Measurements from ENCODE around the gene PLXNC1.
A peak's percentile ranks its signal among the peaks of the same experiment; 100 is the strongest.

The PLXNC1 gene

DNA sequence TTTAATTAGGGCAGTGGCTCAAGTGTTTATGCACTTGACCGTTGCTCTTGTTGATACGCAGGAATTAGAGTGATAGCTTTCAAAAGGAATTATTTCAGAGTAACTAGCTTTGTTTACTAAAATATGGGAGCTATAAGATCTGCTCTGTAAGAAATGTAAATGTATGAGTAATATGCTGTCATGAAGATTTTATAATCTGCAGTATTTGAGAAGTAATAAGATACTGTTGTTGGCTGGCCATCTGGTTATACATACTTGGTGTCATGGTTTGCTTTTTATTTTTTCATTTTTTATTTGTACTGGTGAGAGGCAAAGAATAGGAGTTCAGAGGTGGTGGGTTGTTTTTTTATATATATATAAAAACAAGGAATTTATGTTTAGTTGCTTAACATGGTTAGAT, 58.5 kb downstream of the PLXNC1 start:
- DNase-seq: no peak

DNA sequence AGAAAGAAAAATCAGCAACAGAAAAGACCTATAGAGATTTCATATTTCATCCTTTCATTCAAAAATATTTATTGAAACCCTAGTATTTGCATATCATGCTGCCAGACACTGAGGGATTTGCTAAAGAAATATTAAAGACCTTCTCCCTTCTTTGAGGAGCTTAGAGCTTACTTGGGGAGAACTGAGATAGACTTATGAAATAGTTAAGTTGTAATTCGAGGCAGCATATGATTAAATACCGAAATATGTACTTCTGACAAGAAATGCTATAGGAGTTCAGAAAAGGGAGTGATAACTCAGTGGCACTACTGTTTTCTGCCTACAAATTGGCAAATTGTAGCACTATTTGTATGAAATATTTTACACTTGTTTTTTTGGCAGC, 59.1 kb downstream of the PLXNC1 start:
- no peak for DNase-seq

- peak; percentile 68 for DNase-seq
These were observed 59.7 kb downstream of the PLXNC1 start for GRCh38 chr12:94207849-94208621.

- DNase-seq: peak; percentile 63
These were observed 60.2 kb downstream of the PLXNC1 start for GRCh38 chr12:94208622-94208966.

GRCh38 chr12:94209240-94209639, 60.9 kb downstream of the PLXNC1 start:
- DNase-seq: no peak

DNA sequence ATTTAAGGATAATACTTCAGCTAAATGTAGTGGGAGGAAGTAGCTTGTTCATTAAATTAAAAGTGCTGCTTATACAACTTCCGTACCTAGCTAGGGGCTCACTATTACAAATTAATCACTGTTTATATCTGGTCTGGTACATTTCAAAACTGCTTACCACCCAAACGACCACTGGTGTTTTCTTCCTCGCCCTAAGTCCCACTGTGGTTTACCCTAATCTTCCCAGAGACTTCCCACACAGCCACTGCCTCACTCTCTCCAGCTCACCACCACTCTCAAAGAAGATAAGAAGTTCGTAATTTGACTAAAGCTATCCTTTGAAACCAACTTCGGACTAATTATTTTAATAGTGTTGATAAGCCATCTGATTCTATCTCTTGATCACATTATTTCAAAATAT, 62.6 kb downstream of the PLXNC1 start:
- DNase-seq: no peak

GRCh38 chr12:94218233-94218632, 69.9 kb downstream of the PLXNC1 start:
- DNase-seq: no peak

- no peak for DNase-seq
These were observed 71.4 kb downstream of the PLXNC1 start for GRCh38 chr12:94219622-94220302.

DNA sequence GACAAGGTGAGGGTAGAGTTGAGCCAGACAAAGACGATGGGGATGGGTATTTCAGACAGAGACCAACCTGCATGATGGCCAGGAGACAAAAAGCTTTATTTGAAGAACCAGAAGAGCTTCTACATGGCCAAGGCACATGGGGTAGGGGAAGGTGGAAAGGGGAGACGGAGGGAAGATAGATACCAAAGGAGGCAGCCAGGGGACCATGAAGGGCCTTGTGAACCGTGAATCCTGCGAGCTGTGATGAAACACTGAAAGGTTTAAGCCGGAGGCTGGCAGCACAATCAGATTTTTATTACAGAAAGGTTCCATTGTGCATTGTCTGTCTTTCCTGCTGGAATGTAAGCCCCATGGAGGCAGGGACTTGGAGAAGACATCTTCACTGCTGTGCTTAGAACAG, 72.4 kb downstream of the PLXNC1 start:
- DNase-seq: no peak

- DNase-seq: no peak
These were observed 74.1 kb downstream of the PLXNC1 start for GRCh38 chr12:94222351-94223084.

GRCh38 chr12:94223842-94224241, 75.5 kb downstream of the PLXNC1 start:
- no peak for DNase-seq

- no peak for DNase-seq
These were observed 77.1 kb downstream of the PLXNC1 start for GRCh38 chr12:94225506-94225905.

DNA sequence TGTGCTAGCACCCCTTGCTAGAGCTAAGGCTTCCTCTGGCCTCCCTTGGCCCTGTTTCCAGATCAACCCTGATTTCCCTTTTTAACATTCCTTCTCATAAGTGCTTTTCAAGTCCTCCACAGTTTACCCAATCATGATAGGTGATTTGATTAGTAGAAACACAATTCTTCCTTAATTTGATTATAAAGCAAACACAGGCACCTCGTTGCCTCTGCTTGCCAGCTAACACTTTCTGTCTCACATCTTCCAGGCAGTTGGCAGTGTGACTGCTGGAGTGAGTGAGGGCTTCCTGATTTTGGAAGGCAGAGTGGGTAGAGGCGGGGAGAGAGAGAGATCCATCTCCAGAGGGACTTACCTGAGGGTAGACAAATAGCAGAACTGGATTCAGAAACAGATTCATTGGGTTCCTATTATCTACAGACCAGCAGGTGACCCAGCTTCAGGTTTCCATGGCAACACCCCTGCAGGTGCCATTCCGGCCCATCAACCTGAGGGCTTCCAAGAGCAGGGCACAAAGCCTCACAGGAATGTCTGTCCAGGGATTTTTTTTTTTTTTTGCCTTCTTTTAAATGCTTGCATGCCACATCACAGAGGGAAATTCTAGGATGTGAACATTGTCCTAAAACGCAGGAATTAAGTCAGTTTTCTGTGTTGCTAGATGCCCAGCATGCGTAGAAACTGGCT, 77.7 kb downstream of the PLXNC1 start:
- no peak for DNase-seq

DNA sequence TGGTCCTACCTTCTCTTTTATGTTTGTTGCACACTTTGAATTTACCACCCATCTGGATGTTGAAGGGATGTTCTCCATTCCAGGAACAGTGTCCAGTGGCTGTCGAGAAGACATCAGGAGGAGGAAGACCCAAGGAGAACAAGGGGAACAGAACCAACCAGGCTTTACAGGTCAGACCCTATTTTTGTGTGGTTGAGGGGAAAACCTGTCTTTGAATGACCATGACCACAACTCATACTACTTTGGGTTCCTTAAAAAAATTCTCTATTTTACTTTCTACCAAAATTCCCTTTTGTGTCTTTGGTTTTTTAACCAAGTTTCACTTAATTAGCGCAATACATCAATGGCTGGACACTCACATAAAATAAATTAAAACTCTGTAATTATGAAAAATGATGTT, 78.7 kb downstream of the PLXNC1 start:
- no peak for DNase-seq

DNA sequence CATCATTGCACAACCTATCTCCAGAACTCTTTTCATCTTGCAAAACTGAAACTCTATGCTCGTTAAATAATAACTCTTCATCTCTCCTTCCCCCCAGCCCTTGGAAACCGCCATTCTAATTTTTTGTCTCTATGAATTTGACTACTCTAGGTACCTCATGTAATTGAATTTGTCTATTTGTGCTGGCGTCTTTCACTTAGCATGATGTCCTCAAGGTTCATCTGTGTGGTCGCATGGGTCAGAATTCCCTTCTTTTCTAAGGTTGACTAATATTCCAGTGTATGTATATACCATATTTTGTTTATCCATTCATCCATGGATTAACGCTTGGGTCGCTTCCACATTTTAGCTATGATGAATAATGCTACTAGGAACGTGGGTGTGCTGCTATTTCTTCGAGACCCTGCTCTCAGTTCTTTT, 80.1 kb downstream of the PLXNC1 start:
- no peak for DNase-seq

GRCh38 chr12:94229902-94230301, 81.5 kb downstream of the PLXNC1 start:
- no peak for DNase-seq

GRCh38 chr12:94230357-94230905, 82.1 kb downstream of the PLXNC1 start:
- no peak for DNase-seq

GRCh38 chr12:94231709-94232108, 83.3 kb downstream of the PLXNC1 start:
- DNase-seq: no peak

GRCh38 chr12:94235848-94236247, 87.5 kb downstream of the PLXNC1 start:
- no peak for DNase-seq

- DNase-seq: no peak
These were observed 91.1 kb downstream of the PLXNC1 start for GRCh38 chr12:94239332-94239993.

- no peak for DNase-seq
These were observed 91.8 kb downstream of the PLXNC1 start for GRCh38 chr12:94240171-94240570.

DNA sequence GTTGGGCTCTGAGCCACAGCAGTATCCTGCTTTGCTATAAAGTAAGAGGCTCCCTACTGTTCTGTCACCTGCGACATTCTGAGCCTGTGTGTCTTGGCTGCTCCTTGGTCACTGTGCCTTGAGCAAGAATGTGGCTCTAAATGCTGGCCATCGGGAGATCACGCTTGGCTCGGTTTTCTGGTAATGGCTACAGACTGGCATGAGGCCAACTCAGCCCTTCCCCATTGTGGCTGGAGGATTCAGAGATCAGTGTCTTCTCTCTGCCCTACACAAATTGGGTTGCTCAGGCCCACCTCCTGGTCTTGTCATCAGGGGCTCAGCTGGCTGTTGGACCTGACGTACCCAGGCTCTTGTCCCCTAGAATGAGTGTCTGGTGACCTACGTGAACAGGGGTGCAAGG, 94.5 kb downstream of the PLXNC1 start:
- no peak for DNase-seq
